WI38 (cell line): ENCODE results near the gene DAAM2.

Experiments
- H3K4me3 ChIP-seq: 2 replicates; pipeline ENCODE4 v1.5.1; 2011; ENCODE audit warnings: low read depth, mild to moderate bottlenecking, control low read depth, low read length
- TF ChIP-seq, protein P1 (sequence below): IDR thresholded peaks from 2 replicates; pipeline ENCODE4 v1.5.1; 2012; ENCODE audit warnings: low read depth, mild to moderate bottlenecking, control low read depth, low read length

Gene DAAM2

DNA sequence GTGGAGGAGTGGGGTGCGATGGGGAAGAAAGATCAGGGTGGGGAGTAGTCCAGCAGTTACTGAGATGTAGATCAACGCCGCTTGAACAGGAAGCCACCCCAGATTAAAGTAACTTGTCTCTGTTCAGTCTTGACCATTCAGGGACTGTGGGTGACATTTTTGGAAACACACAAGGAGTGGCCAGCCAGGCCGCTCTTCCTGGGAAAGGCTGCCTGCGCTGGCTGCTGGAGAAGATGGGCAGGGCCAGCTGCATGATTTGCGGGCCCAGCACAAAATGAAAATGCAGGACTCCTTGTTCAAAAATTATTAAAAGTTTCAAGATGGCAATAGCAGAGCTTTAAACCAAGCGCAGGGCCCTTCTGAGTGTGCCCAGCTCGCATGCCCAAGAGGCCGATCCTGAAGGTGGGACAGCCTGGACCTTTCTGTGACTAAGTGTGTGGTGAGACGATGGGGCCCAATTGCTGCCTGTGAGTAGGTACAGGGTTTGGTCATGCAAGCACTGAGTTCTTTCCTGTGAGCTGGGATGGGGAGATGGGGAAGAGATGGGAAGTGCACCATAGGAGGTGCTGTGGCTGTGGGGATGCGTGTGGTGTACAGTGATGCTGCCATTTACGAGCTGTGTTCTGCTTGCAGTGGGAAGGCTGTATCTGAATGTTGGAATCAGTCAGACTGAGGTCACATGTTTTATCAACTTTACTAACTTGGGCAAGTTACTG, 51.3 kb downstream of the DAAM2 start:
- H3K4me3 ChIP-seq: no peak overlapping the region
- TF ChIP-seq, protein P1, sequence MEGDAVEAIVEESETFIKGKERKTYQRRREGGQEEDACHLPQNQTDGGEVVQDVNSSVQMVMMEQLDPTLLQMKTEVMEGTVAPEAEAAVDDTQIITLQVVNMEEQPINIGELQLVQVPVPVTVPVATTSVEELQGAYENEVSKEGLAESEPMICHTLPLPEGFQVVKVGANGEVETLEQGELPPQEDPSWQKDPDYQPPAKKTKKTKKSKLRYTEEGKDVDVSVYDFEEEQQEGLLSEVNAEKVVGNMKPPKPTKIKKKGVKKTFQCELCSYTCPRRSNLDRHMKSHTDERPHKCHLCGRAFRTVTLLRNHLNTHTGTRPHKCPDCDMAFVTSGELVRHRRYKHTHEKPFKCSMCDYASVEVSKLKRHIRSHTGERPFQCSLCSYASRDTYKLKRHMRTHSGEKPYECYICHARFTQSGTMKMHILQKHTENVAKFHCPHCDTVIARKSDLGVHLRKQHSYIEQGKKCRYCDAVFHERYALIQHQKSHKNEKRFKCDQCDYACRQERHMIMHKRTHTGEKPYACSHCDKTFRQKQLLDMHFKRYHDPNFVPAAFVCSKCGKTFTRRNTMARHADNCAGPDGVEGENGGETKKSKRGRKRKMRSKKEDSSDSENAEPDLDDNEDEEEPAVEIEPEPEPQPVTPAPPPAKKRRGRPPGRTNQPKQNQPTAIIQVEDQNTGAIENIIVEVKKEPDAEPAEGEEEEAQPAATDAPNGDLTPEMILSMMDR: no peak

DNA sequence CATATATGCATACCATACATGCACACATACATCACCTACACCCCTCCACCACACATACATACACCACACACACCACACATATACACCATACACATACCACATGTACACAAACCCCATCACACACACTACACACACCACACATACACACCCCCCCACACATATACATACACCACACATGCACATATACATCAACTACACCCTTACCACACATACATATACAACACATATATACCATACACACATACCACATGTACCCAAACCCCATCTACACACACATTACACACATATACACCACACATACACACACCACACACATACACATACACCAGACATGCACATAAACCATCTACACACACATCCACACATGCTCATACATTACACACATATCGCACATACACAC, 52.7 kb downstream of the DAAM2 start:
- H3K4me3 ChIP-seq: no peak overlapping the region
- TF ChIP-seq, protein P1: no peak

DNA sequence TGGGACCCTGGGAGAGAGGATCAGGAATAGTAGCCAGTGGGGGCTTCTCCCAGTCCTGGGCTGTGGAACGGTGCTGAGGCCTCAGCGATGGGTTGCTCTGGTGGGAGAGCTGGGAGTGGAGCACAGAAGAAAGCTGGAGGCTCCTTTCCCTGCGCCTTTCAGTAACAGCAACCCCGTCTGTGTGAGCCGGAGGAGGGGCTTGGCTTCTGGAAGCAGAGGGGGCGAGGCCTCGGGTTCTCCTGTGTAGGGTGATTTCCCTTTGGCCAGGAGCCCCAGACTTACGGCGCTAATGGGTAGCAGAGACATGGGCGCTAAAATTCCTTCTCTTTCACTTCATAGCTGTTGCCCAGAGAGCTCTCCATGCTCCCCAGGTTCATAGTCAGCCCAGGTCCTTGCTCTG, 55.0 kb downstream of the DAAM2 start:
- TF ChIP-seq, protein P1: no peak
- no peak overlapping the region for H3K4me3 ChIP-seq

DNA sequence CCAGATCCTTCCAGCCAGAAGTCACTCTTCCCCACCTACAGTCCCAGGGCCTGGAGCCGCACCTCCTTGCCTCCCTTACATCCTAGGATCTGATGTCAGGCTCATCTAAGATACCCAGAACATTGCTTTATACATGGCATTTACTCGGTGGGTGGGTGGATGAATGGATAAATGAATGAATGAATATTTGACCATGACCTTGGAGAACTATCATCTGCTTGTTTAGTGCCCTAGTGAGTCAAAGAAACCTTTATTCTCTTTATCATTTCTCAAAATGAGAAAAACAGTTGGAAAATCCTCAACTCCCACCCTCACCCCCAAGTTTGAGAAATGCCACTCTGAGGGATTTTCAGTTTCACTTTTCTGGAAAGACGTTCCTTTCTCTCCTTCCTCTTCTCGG, 56.0 kb downstream of the DAAM2 start:
- 0 out of 2 replicates have a peak overlapping the region, but pooled peaks have one; percentile 6 for H3K4me3 ChIP-seq
- TF ChIP-seq, protein P1: no peak

DNA sequence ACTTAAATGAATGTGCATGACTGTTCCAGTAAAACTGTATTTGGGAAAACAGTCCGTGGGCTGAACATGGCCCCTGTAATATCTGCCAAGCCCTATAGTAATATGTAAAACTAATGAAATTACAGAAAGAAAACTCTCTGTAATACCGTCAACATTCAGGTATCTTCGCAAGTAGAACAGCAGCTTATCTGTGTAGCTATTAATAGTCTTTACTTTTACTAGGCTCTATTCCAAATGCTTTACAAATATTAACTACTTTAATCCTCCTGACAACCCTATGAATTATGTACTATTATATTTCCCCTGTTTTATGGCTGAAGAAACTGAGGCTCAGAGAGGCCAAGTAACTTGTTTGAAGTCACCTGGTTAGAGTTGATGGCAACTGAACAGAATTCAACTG, 57.1 kb downstream of the DAAM2 start:
- no peak overlapping the region for H3K4me3 ChIP-seq
- TF ChIP-seq, protein P1: no peak

DNA sequence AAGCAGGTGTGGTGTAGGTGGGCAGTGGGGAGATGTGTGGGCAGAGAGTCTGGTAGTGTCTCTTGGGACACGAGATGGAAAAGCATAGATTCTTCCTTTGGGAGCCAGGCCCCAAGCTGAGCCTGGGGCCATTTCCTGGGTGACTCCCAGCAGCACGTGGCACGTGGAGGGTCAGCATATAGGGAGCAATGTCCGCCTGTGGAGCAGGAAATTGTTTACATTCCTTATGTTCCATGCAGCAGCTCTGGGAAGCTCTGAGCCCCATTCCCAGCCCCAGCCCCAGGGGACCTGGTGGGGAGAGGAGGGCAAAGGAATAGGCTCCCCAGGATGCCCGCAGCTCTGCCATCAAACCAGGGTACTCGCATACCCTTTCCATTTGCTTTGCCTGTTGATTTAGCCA, 57.6 kb downstream of the DAAM2 start:
- TF ChIP-seq, protein P1: no peak
- no peak overlapping the region for H3K4me3 ChIP-seq

DNA sequence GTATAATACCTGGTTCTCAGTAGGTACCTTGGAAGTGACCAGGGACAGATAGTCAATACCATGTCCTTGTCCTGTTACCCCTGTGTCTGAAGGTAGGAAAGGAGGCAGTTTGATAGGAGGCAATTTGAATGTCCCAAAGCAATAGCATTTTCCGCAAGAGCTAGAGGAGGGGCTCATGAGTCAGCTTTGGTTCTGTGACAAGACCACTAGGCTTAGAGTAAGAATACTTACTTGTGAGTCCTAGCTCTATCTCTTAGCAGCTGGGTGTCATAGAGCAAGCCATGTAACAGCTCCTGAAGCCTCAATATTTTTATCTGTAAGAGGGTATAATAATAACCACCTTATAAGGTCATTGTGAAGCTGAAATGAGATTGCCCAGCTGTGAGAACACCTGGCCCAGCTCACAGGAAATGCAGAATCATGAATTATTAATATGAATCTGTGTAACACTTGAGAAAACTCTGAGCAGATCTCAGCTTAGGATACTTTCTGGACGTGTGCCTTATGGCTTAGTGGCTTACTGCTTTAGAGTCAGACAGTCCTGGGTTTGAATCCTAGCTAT, 58.6 kb downstream of the DAAM2 start:
- H3K4me3 ChIP-seq: no peak overlapping the region

More for the DNA sequence above, 58.6 kb downstream of the DAAM2 start:
- TF ChIP-seq, protein P1: no peak
